Prostate gland (tissue), 2 donors: ENCODE results near the gene LARGE1.

Source experiments
- CTCF ChIP-seq, 4 experiments: fragments of 200-600 bp in 2 of 4; fragments of 450-650 bp in 2 of 4; sonication (generic) in 2 of 4; IDR thresholded peaks; 1 replicate in 3 of 4; 2 replicates in 1 of 4; pipeline ENCODE4 v1.5.1; 2016 to 2019; ENCODE audit warnings: antibody characterized with exemption in 4 of 4, mild to moderate bottlenecking in 2 of 4, moderate library complexity in 2 of 4
- POLR2A ChIP-seq: fragments of 450-650 bp; IDR thresholded peaks from one replicate; pipeline ENCODE4 v1.6.1; 2016; ENCODE audit warnings: antibody characterized with exemption, mild to moderate bottlenecking
- POLR2AphosphoS5 ChIP-seq: sonication (generic); formaldehyde crosslinking; IDR thresholded peaks from one replicate; pipeline ENCODE4 v1.6.1; 2017; ENCODE audit warnings: antibody characterized with exemption

DNA sequence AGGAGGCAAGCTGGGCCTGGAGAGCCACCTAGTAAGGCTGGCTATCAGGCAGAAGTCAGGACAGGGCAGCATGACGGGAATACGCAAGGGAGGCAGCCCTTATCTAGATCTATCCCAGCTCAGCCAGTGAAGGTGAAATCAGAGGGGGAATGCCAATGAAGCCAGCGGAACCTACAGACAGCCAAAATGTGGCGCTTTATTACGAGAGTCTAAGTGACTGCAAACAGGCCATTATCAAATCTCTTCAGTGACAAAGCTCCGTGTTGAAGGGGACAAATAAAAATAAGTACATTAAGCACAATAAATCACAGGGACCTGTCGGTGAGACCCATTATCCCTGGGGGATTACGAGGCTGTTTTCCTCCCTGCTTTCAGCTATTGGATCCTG is 22.8 kb downstream of the LARGE1 start:
- no peak for TF ChIP-seq CTCF (IDR thresholded peaks at IDR 0.05)
- no peak for TF ChIP-seq POLR2AphosphoS5
- no peak for TF ChIP-seq POLR2A
